WTC11 (cell line): Measurements from ENCODE around the gene USP49.

Experiments
- CBFB ChIP-seq: sonication (generic); formaldehyde crosslinking; IDR thresholded peaks from 2 replicates; pipeline ENCODE4 v1.8.1; 2022; ENCODE audit warnings: mild to moderate bottlenecking, low read depth, missing genetic modification reagents
- CREB1 ChIP-seq: sonication (generic); formaldehyde crosslinking; IDR thresholded peaks from 2 replicates; pipeline ENCODE4 v1.8.0; 2023; ENCODE audit warnings: mild to moderate bottlenecking, missing genetic modification reagents
- FOXP1 ChIP-seq: sonication (generic); formaldehyde crosslinking; IDR thresholded peaks from 2 replicates; pipeline ENCODE4 v1.8.0; 2022; ENCODE audit warnings: missing genetic modification reagents, mild to moderate bottlenecking, moderate library complexity, borderline replicate concordance
- KAT7 ChIP-seq: sonication (generic); formaldehyde crosslinking; IDR thresholded peaks from 2 replicates; pipeline ENCODE4 v1.8.1; 2023; ENCODE audit warnings: missing genetic modification reagents, mild to moderate bottlenecking, borderline replicate concordance
- NFYB ChIP-seq: sonication (generic); formaldehyde crosslinking; conservative IDR thresholded peaks from 2 replicates; pipeline ENCODE4 v1.8.0; 2022; ENCODE audit warnings: low read depth, missing genetic modification reagents
- NR1H2 ChIP-seq: sonication (generic); formaldehyde crosslinking; IDR thresholded peaks from 2 replicates; pipeline ENCODE4 v1.9.0; 2021; ENCODE audit warnings: mild to moderate bottlenecking, moderate library complexity, missing genetic modification reagents
- NR3C1 ChIP-seq: sonication (generic); formaldehyde crosslinking; conservative IDR thresholded peaks from 2 replicates; pipeline ENCODE4 v1.8.1; 2023; ENCODE audit warnings: low read depth, mild to moderate bottlenecking, missing genetic modification reagents
- TF ChIP-seq, protein P1 (sequence below): fragments of 200-600 bp; IDR thresholded peaks from 2 replicates; pipeline ENCODE4 v1.8.0; 2022; ENCODE audit warnings: antibody characterized with exemption
- TF ChIP-seq, protein P2 (sequence below): sonication (generic); formaldehyde crosslinking; IDR thresholded peaks from 2 replicates; pipeline ENCODE4 v1.8.0; 2022; ENCODE audit warnings: mild to moderate bottlenecking, missing genetic modification reagents
- TF ChIP-seq, protein P3 (sequence below): sonication (generic); formaldehyde crosslinking; IDR thresholded peaks from 2 replicates; pipeline ENCODE4 v1.8.1; 2022; ENCODE audit warnings: mild to moderate bottlenecking, moderate library complexity, missing genetic modification reagents

DNA sequence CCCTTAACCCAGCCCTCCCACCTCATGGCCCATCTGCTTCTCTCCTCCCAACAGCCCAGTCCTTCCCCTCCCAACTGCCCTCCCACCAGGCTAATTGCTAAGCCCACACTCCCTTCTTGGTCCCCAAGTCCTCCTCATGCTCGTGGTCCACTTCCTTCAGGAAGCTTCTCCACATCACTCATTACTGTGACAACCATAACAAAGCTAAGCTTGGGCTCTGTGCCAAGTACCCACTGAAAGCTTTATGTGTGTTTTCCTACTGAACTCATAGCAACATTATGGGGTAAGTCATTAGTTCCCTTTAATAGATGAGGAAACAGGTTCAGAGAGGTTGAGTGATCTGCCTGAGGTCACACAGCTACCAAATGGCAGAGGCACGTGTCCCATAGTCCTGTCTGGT lies 131.7 kb downstream of the USP49 start:
- TF ChIP-seq KAT7 (no peak), CREB1 (no peak), FOXP1 (CRISPR knock-in tag) (no peak), NR1H2 (CRISPR knock-in tag) (no peak), NR3C1 (CRISPR knock-in tag) (no peak), CBFB (CRISPR knock-in tag) (no peak), NFYB (CRISPR knock-in tag) (no peak)
- TF ChIP-seq, protein P1, sequence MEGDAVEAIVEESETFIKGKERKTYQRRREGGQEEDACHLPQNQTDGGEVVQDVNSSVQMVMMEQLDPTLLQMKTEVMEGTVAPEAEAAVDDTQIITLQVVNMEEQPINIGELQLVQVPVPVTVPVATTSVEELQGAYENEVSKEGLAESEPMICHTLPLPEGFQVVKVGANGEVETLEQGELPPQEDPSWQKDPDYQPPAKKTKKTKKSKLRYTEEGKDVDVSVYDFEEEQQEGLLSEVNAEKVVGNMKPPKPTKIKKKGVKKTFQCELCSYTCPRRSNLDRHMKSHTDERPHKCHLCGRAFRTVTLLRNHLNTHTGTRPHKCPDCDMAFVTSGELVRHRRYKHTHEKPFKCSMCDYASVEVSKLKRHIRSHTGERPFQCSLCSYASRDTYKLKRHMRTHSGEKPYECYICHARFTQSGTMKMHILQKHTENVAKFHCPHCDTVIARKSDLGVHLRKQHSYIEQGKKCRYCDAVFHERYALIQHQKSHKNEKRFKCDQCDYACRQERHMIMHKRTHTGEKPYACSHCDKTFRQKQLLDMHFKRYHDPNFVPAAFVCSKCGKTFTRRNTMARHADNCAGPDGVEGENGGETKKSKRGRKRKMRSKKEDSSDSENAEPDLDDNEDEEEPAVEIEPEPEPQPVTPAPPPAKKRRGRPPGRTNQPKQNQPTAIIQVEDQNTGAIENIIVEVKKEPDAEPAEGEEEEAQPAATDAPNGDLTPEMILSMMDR: no peak
- TF ChIP-seq, protein P2, sequence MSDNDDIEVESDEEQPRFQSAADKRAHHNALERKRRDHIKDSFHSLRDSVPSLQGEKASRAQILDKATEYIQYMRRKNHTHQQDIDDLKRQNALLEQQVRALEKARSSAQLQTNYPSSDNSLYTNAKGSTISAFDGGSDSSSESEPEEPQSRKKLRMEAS (CRISPR knock-in tag): no peak
- TF ChIP-seq, protein P3, sequence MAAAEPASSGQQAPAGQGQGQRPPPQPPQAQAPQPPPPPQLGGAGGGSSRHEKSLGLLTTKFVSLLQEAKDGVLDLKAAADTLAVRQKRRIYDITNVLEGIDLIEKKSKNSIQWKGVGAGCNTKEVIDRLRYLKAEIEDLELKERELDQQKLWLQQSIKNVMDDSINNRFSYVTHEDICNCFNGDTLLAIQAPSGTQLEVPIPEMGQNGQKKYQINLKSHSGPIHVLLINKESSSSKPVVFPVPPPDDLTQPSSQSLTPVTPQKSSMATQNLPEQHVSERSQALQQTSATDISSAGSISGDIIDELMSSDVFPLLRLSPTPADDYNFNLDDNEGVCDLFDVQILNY: no peak
